Uterus (tissue), 2 donors: Measurements from ENCODE around the gene ACTL8.

Source experiments
- POLR2A ChIP-seq, 2 donors: fragments of 450-650 bp; IDR thresholded peaks; one replicate each; pipeline ENCODE4 v1.6.1; 2016; ENCODE audit warnings: antibody characterized with exemption in 2 of 2, mild to moderate bottlenecking in 1 of 2, moderate library complexity in 1 of 2
- TF ChIP-seq, protein P1 (sequence below), 4 experiments: fragments of 200-600 bp in 2 of 4; fragments of 450-650 bp in 2 of 4; sonication (generic) in 2 of 4; IDR thresholded peaks; one replicate each; pipeline ENCODE4 v1.5.1; 2016 to 2019; ENCODE audit warnings: antibody characterized with exemption in 4 of 4, mild to moderate bottlenecking in 2 of 4, moderate library complexity in 1 of 4

DNA sequence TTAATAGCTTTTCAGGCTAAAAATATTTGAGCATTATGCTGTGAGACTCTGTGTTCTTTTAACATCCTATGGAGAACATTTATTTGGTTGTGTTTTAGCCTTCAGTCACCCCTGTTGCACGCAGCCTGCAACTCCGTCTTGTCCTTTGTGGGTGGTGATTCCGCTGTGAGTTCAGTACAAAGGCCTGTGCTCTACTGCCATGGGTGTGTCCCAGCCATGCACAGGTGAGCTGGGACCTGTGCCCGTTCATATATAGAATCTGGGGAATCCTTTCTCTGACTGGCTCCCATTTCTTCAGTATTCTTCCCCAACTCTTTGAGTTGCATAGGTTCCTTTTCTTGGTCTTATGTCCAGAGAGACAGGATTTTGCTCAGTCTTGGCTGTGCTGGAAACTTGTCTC lies 61.4 kb downstream of the ACTL8 start:
- TF ChIP-seq, protein P1, sequence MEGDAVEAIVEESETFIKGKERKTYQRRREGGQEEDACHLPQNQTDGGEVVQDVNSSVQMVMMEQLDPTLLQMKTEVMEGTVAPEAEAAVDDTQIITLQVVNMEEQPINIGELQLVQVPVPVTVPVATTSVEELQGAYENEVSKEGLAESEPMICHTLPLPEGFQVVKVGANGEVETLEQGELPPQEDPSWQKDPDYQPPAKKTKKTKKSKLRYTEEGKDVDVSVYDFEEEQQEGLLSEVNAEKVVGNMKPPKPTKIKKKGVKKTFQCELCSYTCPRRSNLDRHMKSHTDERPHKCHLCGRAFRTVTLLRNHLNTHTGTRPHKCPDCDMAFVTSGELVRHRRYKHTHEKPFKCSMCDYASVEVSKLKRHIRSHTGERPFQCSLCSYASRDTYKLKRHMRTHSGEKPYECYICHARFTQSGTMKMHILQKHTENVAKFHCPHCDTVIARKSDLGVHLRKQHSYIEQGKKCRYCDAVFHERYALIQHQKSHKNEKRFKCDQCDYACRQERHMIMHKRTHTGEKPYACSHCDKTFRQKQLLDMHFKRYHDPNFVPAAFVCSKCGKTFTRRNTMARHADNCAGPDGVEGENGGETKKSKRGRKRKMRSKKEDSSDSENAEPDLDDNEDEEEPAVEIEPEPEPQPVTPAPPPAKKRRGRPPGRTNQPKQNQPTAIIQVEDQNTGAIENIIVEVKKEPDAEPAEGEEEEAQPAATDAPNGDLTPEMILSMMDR (IDR thresholded peaks at IDR 0.05), result no peak
- no peak for TF ChIP-seq POLR2A (IDR thresholded peaks at IDR 0.05)
